B cell (primary cell): ENCODE results near the gene C2orf81. TPM values are rescaled to one million over a fixed set of nuclear protein-coding genes. Genes with fewer than 3 reads are reported as not detected.

Experiments
- ATAC-seq: fragments of 200-7000 bp; cut with Tn5 transposase; one replicate; pipeline ENCODE4 v1.10.0; 2021; ENCODE audit warnings: low read depth, mild to moderate bottlenecking, moderate number of reproducible peaks, moderate library complexity
- CTCF ChIA-PET: fragments of 350-600 bp; sonication (Branson Sonifier 250); formaldehyde crosslinking; loops from one replicate; lab custom pipeline; 2021; ENCODE audit warnings: antibody characterized with exemption, inconsistent platforms; lab: Charles Lee
- POLR2A ChIA-PET: fragments of 350-600 bp; sonication (Branson Sonifier 250); formaldehyde crosslinking; loops from one replicate; lab custom pipeline; 2021; ENCODE audit warnings: antibody characterized with exemption; lab: Charles Lee
- DNase-seq: peaks from one replicate; pipeline ENCODE4 v3.0.0; 2013
- H2AFZ ChIP-seq: 2 replicates; pipeline ENCODE4 v1.6.1; 2012; ENCODE audit warnings: mild to moderate bottlenecking, low read depth, low read length; ENCODE audit not compliant: insufficient read depth, poor library complexity, severe bottlenecking
- H3K27ac ChIP-seq, 2 donors: 1 replicate in 1 of 2; 2 replicates in 1 of 2; pipeline ENCODE4 v1.5.1; 2012 to 2013; ENCODE audit warnings: low read length in 2 of 2, mild to moderate bottlenecking in 2 of 2, moderate library complexity in 1 of 2
- H3K27me3 ChIP-seq, 4 experiments: fragments of 200-600 bp in 1 of 4; sonication (generic) in 1 of 4; replicated peaks in 1 of 4; 1 replicate in 2 of 4; 2 replicates in 2 of 4; pipeline versions ENCODE4 v1.6.1 to v1.7.0; 2013 to 2016; ENCODE audit warnings: low read length in 3 of 4, mild to moderate bottlenecking in 2 of 4, mixed read lengths in 1 of 4, moderate library complexity in 1 of 4; ENCODE audit not compliant: insufficient read depth in 4 of 4, control insufficient read depth in 3 of 4; ENCODE audit errors: control extremely low read depth in 1 of 4
- H3K36me3 ChIP-seq, 2 experiments: replicated peaks in 1 of 2; 1 replicate in 1 of 2; 2 replicates in 1 of 2; pipeline versions ENCODE4 v1.6.1 to v1.7.1; 2013; ENCODE audit warnings: low read length in 1 of 2; ENCODE audit not compliant: insufficient read depth in 2 of 2, control insufficient read depth in 1 of 2; ENCODE audit errors: control extremely low read depth in 1 of 2, extremely low read depth in 1 of 2
- H3K4me1 ChIP-seq, 2 donors: fragments of 200-600 bp in 1 of 2; sonication (generic) in 1 of 2; 1 replicate in 1 of 2; 2 replicates in 1 of 2; pipeline versions ENCODE4 v1.5.1 to v1.6.1; 2013 to 2017; ENCODE audit warnings: low read length in 2 of 2; ENCODE audit not compliant: control insufficient read depth in 2 of 2, insufficient read depth in 2 of 2
- H3K4me2 ChIP-seq: replicated peaks from 2 replicates; pipeline ENCODE3; 2012; ENCODE audit warnings: mild to moderate bottlenecking, low read depth, low read length; ENCODE audit not compliant: poor library complexity, severe bottlenecking
- H3K4me3 ChIP-seq, 5 experiments: fragments of 200-600 bp in 1 of 5; sonication (generic) in 1 of 5; 1 replicate in 3 of 5; 2 replicates in 2 of 5; pipeline versions ENCODE4 v1.5.1 to v1.7.0; 2011 to 2016; ENCODE audit warnings: low read length in 4 of 5, mild to moderate bottlenecking in 4 of 5, low read depth in 2 of 5, control low read depth in 1 of 5, moderate library complexity in 1 of 5; ENCODE audit not compliant: insufficient read depth in 1 of 5; ENCODE audit errors: control extremely low read depth in 1 of 5, extremely low read depth in 1 of 5
- H3K79me2 ChIP-seq: fragments of 200-600 bp; sonication (generic); one replicate; pipeline ENCODE4 v1.6.0; 2016; ENCODE audit warnings: low read length; ENCODE audit not compliant: control insufficient read depth, insufficient read depth
- H3K9ac ChIP-seq: fragments of 200-600 bp; sonication (generic); 2 replicates; pipeline ENCODE4 v1.6.1; 2017; ENCODE audit warnings: mild to moderate bottlenecking, low read length, moderate library complexity
- H3K9me3 ChIP-seq, 3 donors: one replicate each; pipeline versions ENCODE4 v1.6.1 to v1.7.1; 2013; ENCODE audit warnings: low read length in 2 of 3; ENCODE audit not compliant: control insufficient read depth in 2 of 3, insufficient read depth in 1 of 3; ENCODE audit errors: control extremely low read depth in 1 of 3
- H4K20me1 ChIP-seq: 2 replicates; pipeline ENCODE4 v1.6.0; 2012; ENCODE audit warnings: mild to moderate bottlenecking, low read length; ENCODE audit not compliant: insufficient read depth, control insufficient read depth, poor library complexity, severe bottlenecking
- H3K27ac Mint-ChIP-seq: one replicate; pipeline ENCODE4 v1.8.0; 2021; ENCODE audit warnings: mixed read lengths
- H3K27me3 Mint-ChIP-seq: one replicate; pipeline ENCODE4 v1.8.0; 2021; ENCODE audit warnings: mixed read lengths
- H3K4me1 Mint-ChIP-seq: one replicate; pipeline ENCODE4 v1.8.0; 2021; ENCODE audit warnings: mixed read lengths
- H3K4me3 Mint-ChIP-seq: one replicate; pipeline ENCODE4 v1.8.0; 2021; ENCODE audit warnings: mixed read lengths
- H3K9me3 Mint-ChIP-seq: one replicate; pipeline ENCODE4 v1.8.0; 2022; ENCODE audit warnings: mixed read lengths; ENCODE audit not compliant: insufficient read depth
- CTCF ChIP-seq: fragments of 200-600 bp; IDR thresholded peaks from one replicate; pipeline ENCODE4 v1.8.0; 2022; ENCODE audit warnings: antibody characterized with exemption, mild to moderate bottlenecking
- EZH2 ChIP-seq: IDR thresholded peaks from 2 replicates; pipeline ENCODE4 v1.6.1; 2012; ENCODE audit warnings: borderline replicate concordance, low read depth, mild to moderate bottlenecking, moderate library complexity, low read length; ENCODE audit not compliant: insufficient read depth, poor library complexity, severe bottlenecking
- WGBS: methylation state at CpG from one replicate; pipeline ENCODE4 v1.1.5; 2013; ENCODE audit warnings: missing lambda C conversion rate; ENCODE audit not compliant: insufficient coverage; 5-methylcytosine and 5-hydroxymethylcytosine counted together
- intact Hi-C: fragments of 100-400 bp; cut with micrococcal nuclease; formaldehyde crosslinking; loops from one replicate; pipeline ENCODE4 v1.10.0; 2022
- polyA plus RNA-seq: library from polyadenylated mRNA; depleted of rRNA; stranded (reverse); fragments of >200 nt; gene quantifications from 2 replicates; pipeline ENCODE4 v1.2.3, GENCODE V29; 2012
- total RNA-seq, 2 donors: library from RNA; stranded (reverse); fragments of 120-200 nt in 1 of 2; gene quantifications; 1 replicate in 1 of 2; 2 replicates in 1 of 2; pipeline versions ENCODE4 v1.2.3 to v1.2.4, GENCODE V29; 2013 to 2022

The C2orf81 gene
- total and polyA plus RNA-seq, 2 donors (not counting 1 experiment from before 2014, with no cell fraction given) = 5.4 to 8.6 TPM

DNA sequence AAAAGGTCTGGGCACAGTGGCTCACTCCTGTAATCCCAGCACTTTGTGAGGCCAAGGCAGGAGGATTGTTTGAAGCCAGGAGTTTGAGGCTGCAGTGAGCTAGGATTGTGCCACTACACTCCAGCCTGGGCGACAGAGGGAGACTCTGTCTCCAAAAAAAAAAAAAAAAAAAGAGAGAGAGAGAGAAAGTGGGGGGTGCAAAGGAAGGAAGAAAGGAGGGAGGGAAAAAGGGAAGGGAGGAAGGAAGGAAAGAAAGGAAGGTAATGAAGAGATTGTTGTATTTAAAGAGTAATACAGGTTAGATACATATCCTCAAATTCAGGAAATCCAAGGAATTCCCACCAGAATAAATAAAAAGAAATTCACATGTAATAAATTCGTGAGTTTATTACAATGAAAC, 19.5 kb downstream of the C2orf81 start:
- no peak for ATAC-seq
- POLR2A ChIA-PET = interaction anchor here (0.7 kb wide), 1 partner anchor 90 kb away, joined by 9 read pairs; no protein-coding TSS in a partner anchor

More for the DNA sequence above, 19.5 kb downstream of the C2orf81 start:
- TF ChIP-seq EZH2 = no peak
- no peak for TF ChIP-seq CTCF
- intact Hi-C loops = no loop called here
- Mint-ChIP-seq H3K9me3 (no peaks in the 10 kb centered on the region), H3K4me3 (no peak overlapping the region), H3K27ac (no peak overlapping the region), H3K4me1 (peaks cover 7% of the 10 kb centered on the region), H3K27me3 (peaks cover 8% of the 10 kb centered on the region)
- Histone ChIP-seq H3K4me3 (no peak overlapping the region), H3K4me1 (peaks cover 4 to 7% of the 10 kb centered on the region in 2 donors), H2AFZ (no peak overlapping the region), H3K27me3 (peaks cover 0 to 2% (median 0%) of the 10 kb centered on the region in 4 experiments), H3K36me3 (no peaks in the 10 kb centered on the region), H3K9me3 (no peaks in the 10 kb centered on the region), H3K79me2 (no peaks in the 10 kb centered on the region), H4K20me1 (no peaks in the 10 kb centered on the region), H3K9ac (no peak overlapping the region), H3K4me2 (no peak overlapping the region), H3K27ac (no peak overlapping the region)
- no CpG with 5 or more reads among the region's 2 CpGs for WGBS
- CTCF ChIA-PET = interaction anchor here (0.7 to 2.1 kb wide), 4 partner anchors 10 to 56 kb away, joined by 3 to 11 read pairs (median 4); partner anchors contain the start of genes C2orf81, WBP1 and WDR54
- no peak for DNase-seq
